ENCODE measurements around the gene PDCD11.

Gene PDCD11

DNA sequence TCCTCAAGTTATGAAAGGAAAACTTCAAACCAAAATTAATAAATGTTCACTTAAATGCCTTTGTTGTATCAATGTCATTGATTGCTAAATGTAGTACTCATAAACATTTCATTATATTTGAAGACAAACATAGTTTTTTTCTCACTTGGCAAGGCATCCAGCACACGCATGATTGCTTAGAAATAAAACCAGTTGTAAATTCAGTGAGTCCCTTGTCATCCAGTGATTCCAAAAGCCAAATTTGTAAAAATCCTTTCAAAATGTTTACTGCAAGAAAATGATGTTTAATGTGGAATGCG, 90.9 kb downstream of the PDCD11 start:
- FAIRE-seq (no peak), DNase-seq (ENCODE audit: insufficient read length, low spot score) (no peak)
- TF ChIP-seq POLR2A (IDR thresholded peaks at IDR 0.05; ENCODE audit: low read depth, low read length): no peak

DNA sequence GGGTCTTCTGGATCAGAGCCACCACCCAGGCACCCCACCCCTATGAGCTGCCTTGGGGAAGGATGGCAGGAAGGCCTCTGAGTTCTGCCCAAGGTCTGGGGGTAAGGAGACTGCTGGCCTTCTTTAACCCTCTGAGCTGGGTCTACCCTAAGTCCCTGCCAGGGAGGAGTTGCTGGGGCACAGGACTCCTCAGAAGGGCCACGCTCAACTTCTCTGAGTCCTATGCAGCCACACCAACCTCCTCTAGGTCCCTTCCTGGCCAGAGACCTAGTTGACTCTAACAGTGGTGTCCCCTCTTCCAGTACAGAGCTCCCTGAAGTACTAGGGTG, 94.5 kb downstream of the PDCD11 start:
- no peak for FAIRE-seq
- no peak for DNase-seq (ENCODE audit: insufficient read length, low spot score)
- no peak for TF ChIP-seq POLR2A (IDR thresholded peaks at IDR 0.05; ENCODE audit: low read depth, low read length)

DNA sequence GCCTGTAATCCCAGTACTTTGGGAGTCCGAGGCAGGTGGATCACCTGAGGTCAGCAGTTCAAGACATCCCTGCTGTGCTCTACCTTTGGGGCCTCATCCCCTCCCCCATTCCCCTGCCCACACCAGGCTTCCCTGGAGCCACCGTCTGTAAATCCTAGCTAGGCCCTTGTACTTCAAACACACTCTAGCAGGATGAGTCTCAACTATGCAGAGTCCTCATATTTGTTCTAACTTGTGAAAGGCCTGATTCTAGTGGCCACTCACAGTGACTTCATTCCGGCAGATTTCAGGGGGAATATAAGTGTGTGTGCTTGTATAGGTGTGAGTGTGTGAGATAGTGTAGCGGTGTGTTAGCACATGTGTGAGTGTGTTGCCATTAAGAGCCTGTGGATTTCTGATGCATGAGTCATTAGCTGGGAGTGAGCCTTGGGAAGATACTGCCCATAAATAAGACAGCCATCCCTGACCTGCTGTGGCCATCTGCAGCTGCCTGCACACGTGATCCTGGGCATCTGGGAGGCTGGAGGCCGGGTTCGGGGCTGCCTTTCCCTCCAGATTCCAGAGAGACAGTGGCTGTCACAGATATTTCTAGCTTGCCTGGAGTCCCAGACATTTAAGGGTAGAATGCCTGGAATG, 95.4 kb downstream of the PDCD11 start:
- TF ChIP-seq POLR2A (IDR thresholded peaks at IDR 0.05; ENCODE audit: low read depth, low read length): no peak
- FAIRE-seq (peak; percentile 20), DNase-seq (ENCODE audit: insufficient read length, low spot score) (peak; percentile 77)

DNA sequence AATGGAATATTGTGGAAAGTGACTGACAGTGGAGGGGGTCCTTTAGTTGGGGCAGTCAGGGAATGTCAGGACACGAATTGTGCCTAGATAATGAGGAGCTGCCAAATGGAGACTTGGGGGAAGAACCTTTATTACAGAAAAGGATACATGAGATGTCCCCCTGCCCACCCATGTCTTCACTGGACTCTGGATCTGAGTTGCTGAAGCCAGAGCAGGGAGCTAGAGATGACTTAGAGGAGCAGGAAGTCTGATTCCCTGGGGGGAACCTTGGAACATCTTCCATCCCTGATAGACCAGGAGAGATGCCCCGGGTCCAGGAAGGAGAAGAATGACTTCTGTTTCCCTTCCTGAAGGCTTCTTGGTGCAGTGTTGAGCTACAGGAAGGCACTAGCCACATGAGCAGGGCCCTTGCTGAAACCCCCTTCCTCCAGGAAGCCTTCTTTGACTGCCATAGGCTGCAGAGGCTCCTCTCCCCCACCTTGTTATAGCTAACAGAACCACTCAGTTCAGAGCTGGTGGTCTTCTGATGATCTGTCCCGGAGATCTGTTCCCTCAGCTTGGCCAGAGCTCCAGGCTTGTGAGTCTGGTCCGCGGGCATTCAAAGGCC, 96.3 kb downstream of the PDCD11 start:
- DNase-seq (ENCODE audit: insufficient read length, low spot score) (no peak), FAIRE-seq (no peak)
- no peak for TF ChIP-seq POLR2A (IDR thresholded peaks at IDR 0.05; ENCODE audit: low read depth, low read length)

DNA sequence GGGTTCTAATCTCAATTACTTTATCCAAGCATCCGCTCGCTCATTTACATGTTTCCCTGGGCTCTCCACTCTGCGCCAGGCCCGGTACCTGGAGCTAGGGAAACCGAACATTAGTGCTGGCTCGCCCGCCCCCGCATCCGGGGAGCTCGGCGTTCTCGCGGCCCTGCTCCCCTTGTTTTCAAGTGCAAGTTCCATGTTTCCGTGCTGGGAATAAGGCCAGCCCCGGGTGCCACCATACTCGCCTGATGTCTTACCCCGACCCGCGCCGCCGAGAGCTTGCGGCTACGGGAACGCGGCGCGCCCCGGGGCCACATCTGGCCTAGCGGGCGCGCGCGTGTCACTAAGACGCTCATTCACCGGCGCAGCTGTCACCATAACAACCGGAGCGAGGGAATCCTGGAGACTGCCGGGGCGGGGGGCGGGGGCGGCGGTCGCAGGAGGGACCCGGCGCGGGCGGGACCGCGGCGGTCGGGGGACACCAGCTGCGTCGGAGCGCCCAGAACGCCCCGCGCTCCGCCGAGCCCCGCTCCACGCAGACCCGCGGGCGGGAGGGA, 97.0 kb downstream of the PDCD11 start, which contains the start of gene NEURL1:
Gene NEURL1, plus strand, starts transcription at position 344 of the 554 bp plus-strand sequence. CDS start 683 bp downstream, outside the sequence.
- no peak for FAIRE-seq
- no peak for TF ChIP-seq POLR2A (IDR thresholded peaks at IDR 0.05; ENCODE audit: low read depth, low read length)
- no peak for DNase-seq (ENCODE audit: insufficient read length, low spot score)

DNA sequence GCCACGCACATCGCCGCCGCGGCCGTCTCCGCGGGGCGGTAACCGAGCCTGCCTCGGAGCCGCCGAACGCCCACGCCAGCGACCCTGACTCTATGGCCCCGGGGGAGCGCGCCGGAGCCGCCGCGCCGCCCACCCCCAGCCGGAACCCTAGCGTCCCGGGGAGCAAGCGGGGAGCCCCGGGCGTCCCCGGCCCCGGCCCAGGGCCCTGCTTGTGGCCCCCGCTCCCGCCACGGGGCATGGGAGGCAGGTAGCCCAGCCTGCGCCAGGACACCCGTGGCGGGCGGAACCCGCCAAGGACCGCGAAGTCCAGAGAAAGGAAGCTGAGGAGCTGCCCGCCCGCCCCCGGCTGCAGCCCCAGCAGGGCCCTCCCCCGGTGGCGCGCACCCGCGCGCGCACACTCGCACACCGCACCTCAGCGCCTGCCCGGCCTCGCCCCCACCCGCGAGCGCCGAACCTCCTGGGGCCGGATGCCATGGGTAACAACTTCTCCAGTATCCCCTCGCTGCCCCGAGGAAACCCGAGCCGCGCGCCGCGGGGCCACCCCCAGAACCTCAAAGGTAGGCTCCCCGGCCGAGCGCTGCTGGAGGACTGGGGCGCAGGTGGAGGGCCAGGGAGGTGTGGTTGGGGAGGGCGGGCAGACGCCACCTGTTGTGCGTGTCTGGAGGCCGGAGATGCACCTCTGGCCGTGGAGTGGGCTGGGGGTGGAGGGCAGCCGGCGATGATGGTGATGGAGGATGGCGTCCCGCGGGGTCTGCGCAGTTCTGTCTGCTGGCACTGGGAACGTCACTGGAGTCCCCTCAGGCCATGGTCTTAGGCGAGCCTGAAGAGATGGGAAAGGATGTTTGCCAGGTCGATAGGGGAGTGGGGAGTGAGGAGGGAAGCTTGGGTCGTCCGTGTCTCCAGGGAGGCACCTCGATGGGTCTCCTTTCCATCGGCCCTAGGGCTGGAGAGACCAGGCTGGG, 97.8 kb downstream of the PDCD11 start:
- TF ChIP-seq POLR2A (IDR thresholded peaks at IDR 0.05; ENCODE audit: low read depth, low read length): no peak
- FAIRE-seq: no peak
- DNase-seq (ENCODE audit: insufficient read length, low spot score): no peak

DNA sequence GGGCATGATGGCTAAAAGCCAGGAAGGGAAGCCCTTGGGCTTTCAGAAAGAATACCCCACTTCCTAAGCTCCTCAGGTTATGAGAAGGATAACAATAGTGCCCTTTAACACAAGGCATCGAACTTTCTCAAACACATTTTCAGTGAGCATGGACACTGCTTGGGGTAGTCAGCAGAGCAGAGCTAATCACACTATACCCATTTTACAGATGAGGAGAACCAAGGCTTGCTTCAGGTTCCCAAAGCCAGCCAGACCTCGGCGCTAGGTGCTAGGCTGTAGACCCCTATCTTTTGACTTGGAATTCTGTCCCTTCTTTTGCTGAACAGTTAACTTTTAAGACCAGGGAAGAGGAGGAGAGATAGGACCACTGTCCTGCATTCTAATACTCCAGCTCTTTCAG, 98.9 kb downstream of the PDCD11 start:
- TF ChIP-seq POLR2A (IDR thresholded peaks at IDR 0.05; ENCODE audit: low read depth, low read length): no peak
- DNase-seq (ENCODE audit: insufficient read length, low spot score): no peak
- FAIRE-seq: no peak

Data from H54 (cell line).